NOMO-1 treated with DMSO at 0.1 percent for 48 hours (cell line): ENCODE measurements around the gene CHPT1.
"Not testable (repeated sequence)": the region's sequence is repeated elsewhere in the genome, so short reads cannot be mapped to it uniquely, and the experiment has no call there.

Source experiments
- DNase-seq: peaks from one replicate; lab custom pipeline; 2025; ENCODE audit not compliant: unreplicated experiment; lab: John Stamatoyannopoulos, UW

The CHPT1 gene

DNA sequence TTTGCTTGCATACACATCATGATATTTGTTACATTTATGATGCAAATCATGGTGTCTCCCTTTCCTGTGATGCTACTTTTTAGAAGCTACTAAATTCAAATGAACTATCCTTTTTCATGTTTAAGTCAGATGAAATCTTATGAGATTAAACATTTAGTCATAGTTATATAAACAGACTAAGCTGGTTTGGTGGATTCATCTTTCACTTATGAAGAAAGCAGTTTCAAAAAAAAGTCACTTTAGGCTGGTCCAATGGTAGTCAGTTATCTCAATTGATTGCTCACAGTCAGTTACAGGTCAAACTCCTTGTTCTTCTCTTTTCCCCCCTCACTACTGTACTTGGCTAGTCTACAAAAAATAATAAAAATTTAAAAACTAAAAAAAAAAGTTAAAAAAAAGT lies 22.1 kb downstream of the CHPT1 start:
- DNase-seq: no peak

- DNase-seq: no peak
These were observed 22.7 kb downstream of the CHPT1 start for GRCh38 chr12:101720118-101720517.

DNA sequence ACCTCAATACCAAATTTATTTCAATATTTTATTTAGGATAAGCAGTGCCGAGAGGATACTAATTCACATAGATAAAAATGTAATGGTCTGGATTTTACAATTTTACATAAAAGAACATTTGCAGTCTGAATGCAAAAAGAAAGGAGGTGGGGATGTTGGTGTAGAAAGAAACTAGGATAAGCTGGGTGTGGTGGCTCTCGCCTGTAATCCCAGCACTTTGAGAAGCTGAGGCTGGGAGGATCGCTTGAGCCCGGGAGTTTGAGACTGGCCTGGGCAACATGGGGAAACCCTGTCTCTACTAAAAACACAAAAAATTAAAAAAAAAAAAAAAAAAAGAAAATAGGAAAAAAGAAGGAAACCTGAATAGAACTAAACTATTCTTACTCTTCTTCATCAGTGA lies 25.0 kb downstream of the CHPT1 start:
- DNase-seq: no peak

GRCh38 chr12:101727098-101727497 lies 29.7 kb downstream of the CHPT1 start:
- no peak for DNase-seq

- no peak for DNase-seq
These were observed 32.4 kb downstream of the CHPT1 start for GRCh38 chr12:101729842-101730241.

DNA sequence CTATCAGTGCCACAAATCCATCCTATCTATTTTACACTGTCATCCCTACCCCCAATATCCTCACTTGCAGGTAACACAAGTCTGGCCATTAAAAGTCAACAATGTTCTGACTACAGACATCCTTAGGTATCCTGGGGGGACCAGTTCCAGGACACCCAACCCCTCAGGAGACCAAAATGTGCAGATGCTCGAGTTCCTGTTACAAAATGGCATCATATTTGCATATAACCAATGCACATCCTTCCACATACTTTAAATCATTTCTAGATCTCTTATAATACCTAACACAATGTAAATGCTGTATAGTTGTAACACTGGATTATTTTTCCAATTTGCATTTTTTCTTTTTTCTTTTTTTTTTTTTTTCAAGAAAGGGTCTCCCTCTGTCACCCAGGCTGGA lies 34.9 kb downstream of the CHPT1 start:
- no peak for DNase-seq

- no peak for DNase-seq
These were observed 35.7 kb downstream of the CHPT1 start for GRCh38 chr12:101733166-101733565.

GRCh38 chr12:101734482-101734881 lies 37.0 kb downstream of the CHPT1 start:
- not testable (repeated sequence) for DNase-seq

DNA sequence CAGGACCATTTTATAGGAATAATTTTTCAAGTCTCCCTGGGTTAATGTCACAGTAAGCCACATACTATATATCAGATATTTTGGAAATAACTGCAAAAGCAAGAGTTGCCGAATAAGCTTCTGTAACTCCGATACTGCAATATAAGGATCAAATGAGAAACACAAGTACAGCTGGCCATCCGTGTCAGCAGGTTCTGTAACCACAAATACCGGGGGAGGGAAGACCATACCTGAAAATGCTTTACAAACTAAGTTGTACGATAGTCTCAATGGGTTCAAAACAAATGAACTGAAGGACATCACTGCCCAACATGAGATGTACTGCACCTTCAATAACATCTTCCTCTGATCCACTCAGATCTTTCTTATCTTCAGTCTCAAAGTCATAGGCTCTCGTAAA lies 40.0 kb downstream of the CHPT1 start:
- no peak for DNase-seq

- no peak for DNase-seq
These were observed 41.7 kb downstream of the CHPT1 start, which contains the start of gene SYCP3 for GRCh38 chr12:101738920-101739665. Gene SYCP3, minus strand, starts transcription at chr12:101739462. Its CDS starts 1,527 bp downstream, at chr12:101737935.

- no peak for DNase-seq
These were observed 43.1 kb downstream of the CHPT1 start for GRCh38 chr12:101740566-101740965.

DNA sequence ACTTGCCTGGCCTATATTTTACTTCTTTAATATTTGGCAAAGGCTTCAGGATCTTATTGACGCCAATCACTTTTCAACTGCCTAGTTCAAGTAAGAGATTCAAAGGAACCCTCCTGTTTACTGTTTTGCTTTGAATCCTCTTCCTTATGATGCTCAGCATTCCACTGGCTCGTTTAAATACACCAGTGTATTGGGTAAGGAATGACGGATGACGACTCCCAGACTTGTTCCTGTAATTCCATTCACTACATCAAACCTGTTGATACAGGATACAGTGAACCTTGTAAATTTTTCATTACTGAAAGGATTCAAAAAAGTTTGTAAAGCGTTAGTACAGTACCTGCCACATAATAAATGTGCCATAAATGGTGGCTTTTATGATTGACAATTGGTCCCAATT lies 43.5 kb downstream of the CHPT1 start:
- DNase-seq: no peak

- no peak for DNase-seq
These were observed 45.8 kb downstream of the CHPT1 start for GRCh38 chr12:101743242-101743641.

DNA sequence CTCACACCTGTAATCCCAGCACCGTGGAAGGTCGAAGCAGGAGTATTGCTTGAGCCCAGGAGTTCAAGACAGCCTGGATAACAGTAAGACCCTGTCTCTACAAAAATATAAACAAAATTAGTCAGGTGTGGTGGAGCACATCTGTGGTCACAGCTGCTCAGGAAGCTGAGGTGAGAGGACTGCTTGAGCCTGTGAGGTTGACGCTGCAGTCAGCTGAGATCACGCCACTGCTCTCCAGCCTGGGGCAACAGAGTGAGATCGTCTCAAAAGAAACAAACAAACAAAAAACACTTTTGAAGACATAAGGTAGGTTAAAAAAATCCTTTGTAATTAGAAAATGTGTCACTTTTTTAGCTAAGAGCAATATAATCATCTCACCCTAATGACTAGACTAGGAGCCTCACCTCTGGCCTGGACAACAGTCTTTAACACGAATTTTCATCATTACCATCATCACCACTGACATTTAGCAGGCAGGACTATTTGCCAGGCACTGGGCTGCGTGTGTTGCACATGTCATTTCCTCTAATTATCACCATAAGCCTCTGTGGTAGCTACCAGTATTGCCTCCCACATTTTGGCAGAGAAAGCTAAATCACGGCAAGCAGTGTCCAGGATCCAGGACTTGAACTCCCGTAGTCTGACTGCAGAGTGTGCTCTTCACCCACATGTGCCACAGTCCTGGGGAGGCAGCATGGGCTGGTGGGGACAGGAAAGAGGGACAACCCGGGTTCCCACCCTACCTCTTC lies 46.5 kb downstream of the CHPT1 start:
- no peak for DNase-seq

DNA sequence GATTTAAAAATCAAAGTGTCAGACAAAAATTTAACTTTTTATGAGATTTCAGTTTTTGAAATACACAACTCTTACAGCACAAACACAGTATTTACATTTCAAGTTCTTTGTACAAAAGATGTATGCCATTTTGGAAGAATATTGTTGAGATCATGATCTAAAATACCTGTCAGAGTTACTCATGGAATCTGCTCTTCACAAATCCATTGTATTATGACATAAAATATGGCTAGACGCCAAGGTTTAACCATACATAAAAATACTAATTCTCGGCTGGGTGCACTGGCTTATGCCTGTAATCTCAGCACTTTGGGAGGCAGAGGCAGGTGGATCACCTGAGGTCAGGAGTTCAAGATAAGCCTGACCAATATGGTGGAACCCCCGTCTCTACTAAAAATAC lies 48.0 kb downstream of the CHPT1 start:
- DNase-seq: no peak

DNA sequence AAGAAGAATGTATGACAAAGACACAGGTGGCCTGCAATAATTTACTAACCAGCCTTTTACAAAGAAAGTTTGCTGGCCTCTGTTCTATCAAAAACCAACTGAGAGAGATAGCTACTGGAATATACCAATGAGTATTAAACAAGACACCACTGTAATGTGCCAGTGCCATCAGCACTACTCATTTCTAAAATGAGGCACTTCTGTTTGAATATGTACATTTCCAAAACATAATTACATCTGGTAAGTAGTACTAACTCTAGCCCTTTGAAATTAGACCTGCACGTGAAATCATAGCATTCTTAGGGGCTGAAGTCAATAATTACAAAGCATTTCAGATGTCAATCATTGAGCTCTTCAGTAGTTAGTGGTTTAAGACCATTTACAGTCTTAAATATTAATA lies 48.8 kb downstream of the CHPT1 start:
- no peak for DNase-seq

DNA sequence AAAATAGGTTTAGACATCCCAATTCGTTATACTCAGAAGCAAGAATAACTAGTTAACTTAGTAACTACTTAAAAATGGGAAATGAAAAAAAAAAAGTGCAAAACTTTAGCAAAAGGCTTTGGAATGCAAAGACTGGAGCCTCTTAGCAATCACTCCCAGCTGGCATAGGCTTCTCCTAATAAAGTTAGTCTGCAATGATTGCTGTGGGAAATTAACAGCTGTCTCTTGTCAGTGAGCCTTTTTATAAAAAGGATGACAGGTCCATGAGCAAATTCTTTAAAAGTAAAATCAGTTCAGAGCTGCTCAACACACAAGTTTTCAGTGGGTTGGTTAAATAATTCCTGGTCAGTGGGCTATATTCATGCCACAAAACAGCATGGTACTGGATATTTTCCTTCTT lies 49.2 kb downstream of the CHPT1 start:
- DNase-seq: no peak

GRCh38 chr12:101747697-101748096 lies 50.3 kb downstream of the CHPT1 start:
- no peak for DNase-seq

GRCh38 chr12:101748907-101749306 lies 51.5 kb downstream of the CHPT1 start:
- no peak for DNase-seq

DNA sequence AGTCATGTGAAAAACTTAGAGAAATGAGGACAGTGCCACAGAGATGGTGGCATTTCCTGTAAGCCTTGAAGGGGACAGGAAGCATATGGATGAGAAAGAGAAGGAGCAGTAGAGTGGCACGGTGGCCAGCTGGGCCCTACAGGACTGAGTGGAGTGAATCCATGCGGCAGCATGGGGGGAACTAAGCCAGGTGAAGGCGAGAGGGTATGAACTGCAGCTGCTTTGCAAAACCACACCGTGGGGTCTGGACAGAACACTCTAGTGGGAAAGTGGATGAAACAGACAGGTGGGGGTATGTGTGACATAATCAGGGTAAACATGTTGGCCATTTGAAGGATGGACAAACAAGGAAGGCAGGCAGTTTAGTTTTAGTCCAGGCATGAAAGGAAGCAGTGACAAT lies 52.2 kb downstream of the CHPT1 start:
- DNase-seq: no peak

- DNase-seq: no peak
These were observed 52.7 kb downstream of the CHPT1 start for GRCh38 chr12:101750152-101750551.

DNA sequence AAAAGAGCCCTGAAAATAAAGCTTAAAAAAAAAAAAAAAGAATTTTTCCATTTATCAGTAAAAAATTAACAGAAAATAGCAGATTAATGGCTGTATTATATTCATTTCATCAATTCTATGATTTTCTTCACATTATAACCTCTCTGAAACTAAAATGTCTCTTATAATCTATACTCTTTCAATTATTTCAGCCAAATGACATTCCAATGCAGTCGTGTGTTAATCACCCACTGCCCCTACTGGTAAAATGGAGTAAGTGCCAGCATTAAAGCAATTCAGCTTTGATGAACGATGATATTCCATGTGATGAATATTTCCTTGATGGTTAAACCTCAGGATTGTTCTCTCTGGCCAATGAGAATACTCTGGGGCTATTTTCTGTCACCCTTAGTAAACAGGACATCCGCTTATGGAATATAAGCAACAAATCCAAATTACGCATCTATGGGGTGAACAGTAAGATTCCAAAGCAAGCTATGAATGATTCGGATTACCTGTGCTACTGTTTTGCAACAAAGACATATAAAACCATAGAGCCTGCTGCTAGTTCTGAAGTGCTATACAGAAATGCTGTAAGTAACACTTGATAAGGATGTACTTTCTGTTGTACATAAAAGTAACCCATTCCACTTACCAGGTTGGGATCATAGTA lies 62.1 kb downstream of the CHPT1 start:
- DNase-seq: no peak
